Kasumi-1 (cell line): ENCODE measurements around the gene FAF1.
"Not testable (repeated sequence)": the region's sequence is repeated elsewhere in the genome, so short reads cannot be mapped to it uniquely, and the experiment has no call there.

Experiments used
- DNase-seq, 2 experiments: peaks; one replicate each; lab custom pipeline; 2025; lab: John Stamatoyannopoulos, UW

FAF1 gene

GRCh38 chr1:50553921-50554320 lies 406.1 kb downstream of the FAF1 start:
- no peak for DNase-seq

GRCh38 chr1:50548243-50548642 lies 411.8 kb downstream of the FAF1 start:
- no peak for DNase-seq

- no peak for DNase-seq
These were observed 417.7 kb downstream of the FAF1 start for GRCh38 chr1:50542362-50542761.

GRCh38 chr1:50538476-50538875 lies 421.6 kb downstream of the FAF1 start:
- no peak for DNase-seq

GRCh38 chr1:50531601-50532000 lies 428.5 kb downstream of the FAF1 start:
- DNase-seq = no peak

- DNase-seq = no peak
These were observed 429.0 kb downstream of the FAF1 start for GRCh38 chr1:50531027-50531426.

GRCh38 chr1:50529510-50529909 lies 430.6 kb downstream of the FAF1 start:
- no peak for DNase-seq

GRCh38 chr1:50527987-50528320 lies 432.1 kb downstream of the FAF1 start:
- not testable (repeated sequence) for DNase-seq

- no peak for DNase-seq
These were observed 432.6 kb downstream of the FAF1 start for GRCh38 chr1:50527249-50527986.

GRCh38 chr1:50526431-50526830 lies 433.6 kb downstream of the FAF1 start:
- DNase-seq = no peak

GRCh38 chr1:50523548-50523947 lies 436.5 kb downstream of the FAF1 start:
- no peak for DNase-seq

GRCh38 chr1:50522691-50523342 lies 437.2 kb downstream of the FAF1 start:
- DNase-seq = no peak

- DNase-seq = no peak
These were observed 438.4 kb downstream of the FAF1 start for GRCh38 chr1:50521703-50522102.

GRCh38 chr1:50517488-50517887 lies 442.6 kb downstream of the FAF1 start:
- no peak for DNase-seq

GRCh38 chr1:50516056-50516455 lies 444.0 kb downstream of the FAF1 start:
- no peak for DNase-seq

GRCh38 chr1:50508040-50508586 lies 452.0 kb downstream of the FAF1 start:
- no peak for DNase-seq

- no peak for DNase-seq
These were observed 454.6 kb downstream of the FAF1 start for GRCh38 chr1:50505427-50505826.

- no peak for DNase-seq
These were observed 456.6 kb downstream of the FAF1 start for GRCh38 chr1:50503515-50503914.

GRCh38 chr1:50502147-50502546 lies 457.9 kb downstream of the FAF1 start:
- no peak for DNase-seq

GRCh38 chr1:50497007-50497406 lies 463.1 kb downstream of the FAF1 start:
- peak in 1 of 2 experiments; percentile 3 for DNase-seq

- DNase-seq = no peak
These were observed 466.4 kb downstream of the FAF1 start for GRCh38 chr1:50493710-50494109.

- peak in 1 of 2 experiments; percentile 2 for DNase-seq
These were observed 467.9 kb downstream of the FAF1 start for GRCh38 chr1:50492142-50492541.

- DNase-seq = peak in 1 of 2 experiments; percentile 2
These were observed 468.9 kb downstream of the FAF1 start for GRCh38 chr1:50491142-50491541.

- DNase-seq = no peak
These were observed 469.4 kb downstream of the FAF1 start for GRCh38 chr1:50490640-50491039.
